Measurements from ENCODE around the gene ANKRD13D.
A peak's percentile ranks its signal among the peaks of the same experiment; 100 is the strongest.

The ANKRD13D gene

DNA sequence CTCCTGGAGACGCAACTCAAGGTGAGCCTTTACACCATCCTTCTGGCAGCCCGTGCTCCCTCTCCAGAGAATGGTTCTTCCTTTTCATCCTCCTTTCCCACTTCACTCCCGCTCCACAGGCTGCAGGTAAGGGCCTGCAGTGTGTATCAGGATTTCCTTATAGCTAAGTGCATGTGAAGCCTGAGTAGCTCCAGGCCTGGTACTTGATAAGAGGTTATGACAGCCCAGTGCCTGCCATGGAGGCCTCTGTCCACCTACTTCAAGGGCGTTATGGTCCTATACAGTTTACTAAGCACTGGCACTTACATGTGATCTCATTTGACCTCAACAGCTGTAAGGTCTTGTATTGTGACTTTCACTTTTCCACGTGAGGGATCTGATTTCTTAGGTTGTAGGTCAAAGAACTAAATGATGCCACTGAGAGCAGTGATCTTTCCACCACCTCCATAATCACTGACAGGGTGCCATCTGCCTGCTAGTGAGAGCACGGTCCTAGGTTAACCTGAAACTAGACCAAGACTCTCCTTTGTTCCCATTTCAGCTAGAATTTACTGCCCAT is 32.3 kb downstream of the ANKRD13D start:
- no peak for DNase-seq

DNA sequence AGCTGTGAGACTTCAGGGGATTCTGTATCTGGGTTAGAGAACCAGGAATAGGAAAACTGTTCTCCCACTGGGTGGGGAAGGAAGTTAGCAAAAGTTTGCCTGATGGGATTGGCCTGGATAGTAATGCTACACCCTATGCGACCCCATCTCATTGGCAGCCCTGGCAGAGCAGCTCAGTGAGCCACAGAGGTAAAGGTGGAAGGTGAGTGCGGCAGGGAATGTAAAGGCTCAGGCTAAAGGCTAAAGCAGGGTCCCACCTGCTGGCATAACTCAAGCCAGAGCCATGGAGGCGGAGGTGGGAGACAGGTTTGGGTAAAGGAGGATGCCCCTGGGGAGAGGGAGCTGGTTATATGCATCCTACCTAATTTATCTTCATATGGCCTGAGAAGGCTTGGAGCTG is 32.9 kb downstream of the ANKRD13D start:
- no peak for DNase-seq

- no peak for DNase-seq
Observed at GRCh38 chr11:67323526-67323925, 34.4 kb downstream of the ANKRD13D start.

DNA sequence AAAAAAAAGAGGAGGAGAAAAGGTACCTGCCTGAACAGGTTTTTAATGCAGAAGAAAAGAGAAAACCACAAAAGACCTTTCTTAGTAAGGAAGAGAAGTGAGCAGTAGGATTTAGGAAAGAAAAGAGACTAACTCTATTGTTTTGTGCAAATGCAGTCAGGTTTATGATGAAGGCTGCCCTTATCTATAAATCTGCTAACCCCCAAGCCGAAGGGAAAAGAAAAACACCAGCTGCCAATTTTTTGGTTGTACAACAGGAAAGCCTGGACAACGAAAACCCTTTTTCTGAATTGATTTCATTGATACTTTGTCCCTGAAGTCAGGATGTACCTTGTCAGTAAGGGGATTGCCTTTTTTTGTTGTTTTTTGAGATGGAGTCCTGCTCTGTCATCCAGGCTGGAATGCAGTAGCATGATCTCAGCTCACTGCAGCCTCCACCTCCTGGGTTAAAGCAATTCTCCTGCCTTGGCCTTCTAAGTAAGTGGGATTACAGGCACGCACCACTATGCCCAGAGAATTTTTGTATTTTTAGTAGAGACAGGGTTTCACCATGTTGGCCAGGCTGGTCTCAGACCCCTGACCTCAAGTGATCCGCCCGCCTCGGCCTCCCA is 43.1 kb downstream of the ANKRD13D start:
- no peak for DNase-seq

DNA sequence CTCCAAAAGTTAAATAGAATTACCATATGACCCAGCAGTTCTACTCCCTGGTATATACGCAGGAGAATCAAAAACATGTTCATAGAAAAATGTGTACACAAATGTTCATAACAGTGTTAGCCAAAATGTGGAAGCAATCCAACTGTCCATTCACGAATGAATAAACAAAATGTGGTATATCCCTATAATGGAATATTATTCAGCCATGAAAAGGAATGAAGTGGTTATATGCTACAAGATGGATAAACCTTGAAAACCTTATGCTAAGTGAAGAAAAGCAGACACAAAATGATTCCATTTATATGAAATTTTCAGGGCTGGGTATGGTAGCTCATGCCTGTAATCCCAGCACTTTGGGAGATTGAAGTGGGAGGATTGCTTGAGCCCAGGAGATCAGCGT is 48.2 kb downstream of the ANKRD13D start:
- no peak for DNase-seq

DNA sequence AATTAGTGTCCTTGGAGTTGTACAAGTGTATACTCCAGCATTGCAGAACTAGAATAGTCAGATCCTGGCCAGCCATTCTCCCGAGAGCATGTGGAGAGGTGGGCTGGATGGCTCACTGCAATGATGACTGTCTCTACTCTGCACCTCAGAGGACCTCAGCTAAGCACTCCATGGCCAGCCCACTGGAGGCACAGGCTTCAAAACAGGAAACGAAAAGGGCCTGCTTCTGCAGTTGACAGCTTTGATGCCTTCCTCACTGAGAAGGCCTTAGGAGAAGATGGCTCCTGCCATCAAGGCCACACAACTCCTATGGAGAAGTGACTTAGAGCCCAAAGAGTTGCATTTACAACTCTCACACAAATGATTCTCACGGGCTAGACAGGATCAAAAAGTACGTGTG is 55.2 kb downstream of the ANKRD13D start:
- DNase-seq = no peak

DNA sequence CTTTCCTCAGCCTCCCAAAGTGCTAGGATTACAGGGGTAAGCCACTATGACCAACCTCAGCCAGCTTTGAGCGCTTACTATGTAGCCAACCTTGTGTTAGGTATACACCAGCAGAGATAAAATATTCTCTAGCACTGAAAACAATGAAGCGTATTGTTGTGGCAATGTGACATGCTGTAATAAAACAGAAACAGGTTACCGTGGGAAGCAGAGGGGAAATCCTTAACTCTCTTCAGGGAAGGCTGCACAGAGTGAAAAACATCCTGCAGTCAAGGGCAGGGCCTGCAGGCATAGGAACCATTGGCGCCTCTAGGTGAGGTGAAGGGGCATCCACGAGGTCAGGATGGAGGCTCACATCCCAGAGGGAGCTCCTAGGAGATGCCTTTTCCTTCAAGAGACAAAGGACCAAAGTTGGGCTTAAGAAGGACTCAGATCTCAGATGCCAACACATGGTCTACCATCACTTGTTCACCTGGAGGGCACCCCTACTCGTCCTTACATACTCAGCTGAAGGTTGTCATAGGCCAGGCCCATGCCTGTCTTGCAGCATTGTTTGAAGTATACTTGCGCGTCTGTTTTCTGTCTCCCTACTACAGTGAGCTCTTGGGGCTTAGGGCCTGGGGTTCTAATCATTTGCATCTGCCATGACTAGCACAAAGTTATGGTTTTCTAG is 56.3 kb downstream of the ANKRD13D start:
- no peak for DNase-seq

- DNase-seq = peak; percentile 37
Observed at GRCh38 chr11:67345920-67346819, 57.1 kb downstream of the ANKRD13D start.

DNA sequence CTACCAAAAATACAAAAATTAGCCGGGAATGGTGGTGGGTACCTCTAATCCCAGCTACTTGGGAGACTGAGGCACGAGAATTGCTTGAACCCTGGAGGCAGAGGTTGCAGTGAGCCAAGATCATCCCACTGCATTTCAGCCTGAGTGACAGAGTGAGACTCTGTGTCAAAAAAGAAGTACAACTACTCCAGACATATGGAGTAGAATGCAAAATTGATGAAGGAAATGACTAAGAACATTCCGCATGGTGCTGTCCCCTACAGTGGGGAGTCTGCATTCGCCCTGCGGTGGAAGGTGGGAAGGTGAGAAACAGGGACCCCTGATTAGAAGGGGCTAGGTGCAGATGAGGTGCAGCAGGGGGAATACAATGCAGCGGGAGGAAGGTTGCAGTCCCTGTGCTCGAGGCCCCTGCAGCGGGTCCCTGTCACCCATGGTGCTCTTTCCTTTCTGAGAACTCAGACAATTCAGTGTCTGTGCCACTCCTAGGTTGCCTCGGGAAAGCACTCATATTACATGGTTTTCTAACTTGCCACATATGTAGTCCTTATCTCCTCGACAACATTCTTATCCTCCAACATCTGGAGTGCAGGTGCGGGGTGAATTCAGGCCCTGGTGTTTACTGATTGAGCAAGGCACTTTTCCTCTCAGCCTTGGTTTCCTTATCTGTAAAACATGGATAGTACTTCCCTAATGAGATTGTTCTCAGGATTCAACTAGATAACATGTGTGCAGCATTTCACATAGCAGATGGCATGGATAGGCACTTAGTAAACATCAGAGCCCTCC is 59.1 kb downstream of the ANKRD13D start:
- DNase-seq = no peak

DNA sequence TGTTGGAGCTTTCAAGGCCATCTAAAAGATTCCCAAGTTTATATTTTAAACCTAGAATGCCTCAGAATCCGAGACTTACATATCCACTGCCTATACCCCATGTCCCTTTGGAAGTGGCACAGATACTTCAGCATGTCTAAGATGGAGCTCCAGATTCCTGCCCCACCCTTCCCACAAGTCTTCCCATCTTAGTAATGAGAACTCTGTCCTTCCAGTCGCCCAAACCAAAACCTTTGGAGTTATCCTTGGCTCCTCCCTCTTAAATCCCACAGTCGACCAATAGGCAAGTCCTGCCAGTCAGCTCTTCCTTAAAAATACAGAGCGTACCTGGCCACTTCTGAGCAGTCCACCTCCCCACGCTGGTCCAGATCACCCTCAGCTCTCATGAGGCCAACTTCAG is 59.9 kb downstream of the ANKRD13D start:
- no peak for DNase-seq

- no peak for DNase-seq
Observed at GRCh38 chr11:67349457-67349856, 60.4 kb downstream of the ANKRD13D start.

- no peak for DNase-seq
Observed at GRCh38 chr11:67349928-67350465, 60.9 kb downstream of the ANKRD13D start.

DNA sequence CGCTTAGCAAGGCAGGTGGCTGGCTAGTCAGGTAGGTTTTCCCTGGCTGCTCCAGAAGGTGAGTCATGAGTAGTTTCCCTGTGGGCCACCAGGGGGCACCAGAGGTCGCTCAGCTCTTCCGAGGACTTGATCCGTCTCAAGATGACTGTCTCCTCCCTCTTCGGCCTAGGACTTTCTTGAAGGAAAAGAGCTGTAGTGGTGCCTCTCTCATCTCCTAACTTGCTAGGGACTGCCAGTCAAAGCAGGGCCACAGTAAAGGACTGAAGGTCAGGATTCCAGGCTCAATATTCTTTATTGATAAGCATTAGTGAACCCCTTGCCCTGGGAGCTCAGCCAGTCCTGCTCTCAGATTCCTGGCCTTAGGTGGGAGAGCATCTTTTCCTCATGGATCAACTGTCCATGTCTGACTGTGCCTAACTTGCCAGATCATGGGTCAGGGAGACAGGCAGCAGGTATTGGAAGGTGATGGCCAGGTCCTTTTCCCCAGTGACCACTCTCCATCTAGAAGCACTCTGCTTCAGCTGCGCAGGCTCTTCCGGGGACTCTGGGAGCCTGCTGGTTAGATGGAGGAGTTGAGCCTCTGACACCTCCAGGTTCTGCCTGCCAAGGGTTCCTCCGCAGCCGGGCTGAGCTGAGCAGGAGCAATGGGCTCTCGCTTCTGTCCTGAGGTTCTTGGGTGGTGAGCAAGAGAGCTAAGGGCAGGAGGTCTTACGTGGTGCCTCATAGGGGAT is 62.3 kb downstream of the ANKRD13D start:
- peak; percentile 77 for DNase-seq
